ENCODE measurements around the gene SLC9A8.
"Not testable (repeated sequence)": the region's sequence is repeated elsewhere in the genome, so short reads cannot be mapped to it uniquely, and the experiment has no call there.

Gene SLC9A8
- 27.9 to 53.6 (median 32.4) reads per million in 3 experiments for total RNA-seq

- DNase-seq, result peak; percentile 78
Measured at GRCh38 chr20:49812507-49813304, at the start of gene SLC9A8. Gene SLC9A8 (plus strand): TSS chr20:49812828. CDS start chr20:49812923, 95 bp downstream.

GRCh38 chr20:49762940-49763766, 49.5 kb upstream of the SLC9A8 start:
- DNase-seq, result no peak

GRCh38 chr20:49765413-49765736, 47.3 kb upstream of the SLC9A8 start:
- DNase-seq, result no peak

- no peak for DNase-seq
Measured at GRCh38 chr20:49765846-49766541, 46.6 kb upstream of the SLC9A8 start.

GRCh38 chr20:49766979-49767521, 45.6 kb upstream of the SLC9A8 start:
- DNase-seq, result no peak

- peak; percentile 76 for DNase-seq
Measured at GRCh38 chr20:49768204-49769047, 44.2 kb upstream of the SLC9A8 start.

- no peak for DNase-seq
Measured at GRCh38 chr20:49769048-49769581, 43.5 kb upstream of the SLC9A8 start.

GRCh38 chr20:49770634-49771033, 42.0 kb upstream of the SLC9A8 start:
- no peak for DNase-seq

GRCh38 chr20:49774213-49774612, 38.4 kb upstream of the SLC9A8 start:
- DNase-seq, result not testable (repeated sequence)

GRCh38 chr20:49775229-49775693, 37.4 kb upstream of the SLC9A8 start:
- no peak for DNase-seq

GRCh38 chr20:49779972-49780371, 32.7 kb upstream of the SLC9A8 start:
- DNase-seq, result no peak

GRCh38 chr20:49781676-49782075, 31.0 kb upstream of the SLC9A8 start:
- no peak for DNase-seq

- DNase-seq, result not testable (repeated sequence)
Measured at GRCh38 chr20:49782439-49782838, 30.2 kb upstream of the SLC9A8 start.

- DNase-seq, result not testable (repeated sequence)
Measured at GRCh38 chr20:49783021-49783995, 29.3 kb upstream of the SLC9A8 start.

- no peak for DNase-seq
Measured at GRCh38 chr20:49784291-49784690, 28.3 kb upstream of the SLC9A8 start.

- no peak for DNase-seq
Measured at GRCh38 chr20:49785149-49785851, 27.3 kb upstream of the SLC9A8 start.

- no peak for DNase-seq
Measured at GRCh38 chr20:49785852-49786175, 26.8 kb upstream of the SLC9A8 start.

- no peak for DNase-seq
Measured at GRCh38 chr20:49786196-49786595, 26.4 kb upstream of the SLC9A8 start.

- no peak for DNase-seq
Measured at GRCh38 chr20:49786668-49787370, 25.8 kb upstream of the SLC9A8 start.

All from central memory CD4-positive, alpha-beta T cell (primary cell).